Measurements from ENCODE around the gene TET1.
A peak's percentile ranks its signal among the peaks of the same experiment; 100 is the strongest.
"Not testable (repeated sequence)": the region's sequence is repeated elsewhere in the genome, so short reads cannot be mapped to it uniquely, and the experiment has no call there.

Gene TET1

GRCh38 chr10:68560186-68560942 lies at the start of gene TET1:
TET1 (plus strand) TSS chr10:68560337; CDS start chr10:68572339, 12,002 bp downstream.
- Mint-ChIP-seq H3K9me3 (peaks cover 0 to 1% of the 10 kb centered on the region in 2 donors), H3K4me1 (peaks cover 16 to 26% of the 10 kb centered on the region in 2 donors), H3K36me3 (no peaks in the 10 kb centered on the region), H3K27ac (no peak within 1 kb of the TSS), H3K4me3 (peak within 1 kb of the TSS; percentile 79 to 82), H3K27me3 (peaks cover 58 to 78% of the 10 kb centered on the region in 2 donors)
- ATAC-seq (replicated peaks): peak; percentile 42 to 49
- no peak for DNase-seq

- not testable (repeated sequence) for H3K9me3 Mint-ChIP-seq; H3K4me3 Mint-ChIP-seq; DNase-seq; H3K27me3 Mint-ChIP-seq; ATAC-seq (replicated peaks); H3K4me1 Mint-ChIP-seq; H3K27ac Mint-ChIP-seq
- peaks cover 11 to 20% of the 10 kb centered on the region in 2 donors for H3K36me3 Mint-ChIP-seq
Measured at GRCh38 chr10:68516216-68516615, 43.9 kb upstream of the TET1 start.

GRCh38 chr10:68516766-68517165 lies 43.4 kb upstream of the TET1 start:
- ATAC-seq (replicated peaks): no peak
- H3K36me3 Mint-ChIP-seq: peaks cover 13 to 21% of the 10 kb centered on the region in 2 donors
- H3K27ac Mint-ChIP-seq: no peak overlapping the region
- no peaks in the 10 kb centered on the region for H3K4me1 Mint-ChIP-seq
- H3K27me3 Mint-ChIP-seq: no peaks in the 10 kb centered on the region
- H3K9me3 Mint-ChIP-seq: no peaks in the 10 kb centered on the region
- H3K4me3 Mint-ChIP-seq: no peak overlapping the region
- DNase-seq: no peak

- DNase-seq (no peak), ATAC-seq (replicated peaks) (no peak)
- Mint-ChIP-seq H3K36me3 (peaks cover 13 to 26% of the 10 kb centered on the region in 2 donors), H3K4me3 (no peak overlapping the region), H3K9me3 (no peaks in the 10 kb centered on the region), H3K4me1 (no peaks in the 10 kb centered on the region), H3K27ac (no peak overlapping the region), H3K27me3 (no peaks in the 10 kb centered on the region)
Measured at GRCh38 chr10:68517188-68517587, 42.9 kb upstream of the TET1 start.

- not testable (repeated sequence) for H3K4me1 Mint-ChIP-seq; H3K4me3 Mint-ChIP-seq; H3K27me3 Mint-ChIP-seq; H3K27ac Mint-ChIP-seq; H3K9me3 Mint-ChIP-seq; ATAC-seq (replicated peaks); DNase-seq
- peaks cover 10 to 26% of the 10 kb centered on the region in 2 donors for H3K36me3 Mint-ChIP-seq
Measured at GRCh38 chr10:68518609-68519008, 41.5 kb upstream of the TET1 start.

GRCh38 chr10:68525490-68526038 lies 34.6 kb upstream of the TET1 start:
- H3K36me3 Mint-ChIP-seq: peaks cover 3 to 17% of the 10 kb centered on the region in 2 donors
- DNase-seq; H3K4me3 Mint-ChIP-seq; H3K27me3 Mint-ChIP-seq; H3K27ac Mint-ChIP-seq; H3K9me3 Mint-ChIP-seq; ATAC-seq (replicated peaks): not testable (repeated sequence)
- peaks cover 8 to 14% of the 10 kb centered on the region in 2 donors for H3K4me1 Mint-ChIP-seq

- H3K27ac Mint-ChIP-seq: peak overlapping the region; percentile 92
- H3K9me3 Mint-ChIP-seq: no peaks in the 10 kb centered on the region
- peak overlapping the region; percentile 88 to 93 for H3K4me3 Mint-ChIP-seq
- ATAC-seq (replicated peaks) (peak; percentile 54 to 55), DNase-seq (no peak)
- H3K27me3 Mint-ChIP-seq: no peaks in the 10 kb centered on the region
- H3K4me1 Mint-ChIP-seq: peaks cover 11 to 14% of the 10 kb centered on the region in 2 donors
- H3K36me3 Mint-ChIP-seq: peaks cover 0 to 10% of the 10 kb centered on the region in 2 donors
Measured at GRCh38 chr10:68526634-68527307, 33.4 kb upstream of the TET1 start.

- H3K4me3 Mint-ChIP-seq: no peak overlapping the region
- H3K27me3 Mint-ChIP-seq: no peaks in the 10 kb centered on the region
- DNase-seq (no peak), ATAC-seq (replicated peaks) (no peak)
- H3K4me1 Mint-ChIP-seq: no peaks in the 10 kb centered on the region
- no peaks in the 10 kb centered on the region for H3K36me3 Mint-ChIP-seq
- H3K9me3 Mint-ChIP-seq: no peaks in the 10 kb centered on the region
- H3K27ac Mint-ChIP-seq: no peak overlapping the region
Measured at GRCh38 chr10:68536973-68537372, 23.2 kb upstream of the TET1 start.

- no peak overlapping the region for H3K4me3 Mint-ChIP-seq
- no peak overlapping the region for H3K27ac Mint-ChIP-seq
- no peaks in the 10 kb centered on the region for H3K36me3 Mint-ChIP-seq
- no peaks in the 10 kb centered on the region for H3K4me1 Mint-ChIP-seq
- no peaks in the 10 kb centered on the region for H3K27me3 Mint-ChIP-seq
- H3K9me3 Mint-ChIP-seq: no peaks in the 10 kb centered on the region
- DNase-seq (no peak), ATAC-seq (replicated peaks) (no peak)
Measured at GRCh38 chr10:68537796-68538195, 22.3 kb upstream of the TET1 start.

- H3K4me1 Mint-ChIP-seq: no peaks in the 10 kb centered on the region
- H3K27ac Mint-ChIP-seq: no peak overlapping the region
- ATAC-seq (replicated peaks) (peak; percentile 84 to 89), DNase-seq (no peak)
- H3K9me3 Mint-ChIP-seq: no peaks in the 10 kb centered on the region
- H3K27me3 Mint-ChIP-seq: no peaks in the 10 kb centered on the region
- H3K4me3 Mint-ChIP-seq: no peak overlapping the region
- H3K36me3 Mint-ChIP-seq: no peaks in the 10 kb centered on the region
Measured at GRCh38 chr10:68543004-68543918, 16.9 kb upstream of the TET1 start.

- peak; percentile 70 to 72 for ATAC-seq (replicated peaks)
- peak overlapping the region; percentile 1 for H3K27ac Mint-ChIP-seq
Measured at GRCh38 chr10:68550747-68551411, 9.3 kb upstream of the TET1 start.

GRCh38 chr10:68553138-68553537 lies 7.0 kb upstream of the TET1 start:
- no peak for ATAC-seq (replicated peaks)
- DNase-seq: no peak
- H3K36me3 Mint-ChIP-seq: no peaks in the 10 kb centered on the region
- H3K9me3 Mint-ChIP-seq: no peaks in the 10 kb centered on the region
- peaks cover 5% of the 10 kb centered on the region in 2 donors for H3K4me1 Mint-ChIP-seq
- no peak overlapping the region for H3K4me3 Mint-ChIP-seq
- H3K27ac Mint-ChIP-seq: no peak overlapping the region
- H3K27me3 Mint-ChIP-seq: peaks cover 22 to 24% of the 10 kb centered on the region in 2 donors

More at GRCh38 chr10:68550747-68551411, 9.3 kb upstream of the TET1 start:
- peaks cover 5% of the 10 kb centered on the region in 2 donors for H3K4me1 Mint-ChIP-seq
- no peaks in the 10 kb centered on the region for H3K36me3 Mint-ChIP-seq
- no peak overlapping the region for H3K4me3 Mint-ChIP-seq
- no peaks in the 10 kb centered on the region for H3K9me3 Mint-ChIP-seq
- peak; percentile 26 for DNase-seq
- H3K27me3 Mint-ChIP-seq: peaks cover 13 to 14% of the 10 kb centered on the region in 2 donors

- peaks cover 5% of the 10 kb centered on the region in 2 donors for H3K4me1 Mint-ChIP-seq
- no peak overlapping the region for H3K4me3 Mint-ChIP-seq
- ATAC-seq (replicated peaks): no peak
- H3K9me3 Mint-ChIP-seq: no peaks in the 10 kb centered on the region
- no peaks in the 10 kb centered on the region for H3K36me3 Mint-ChIP-seq
- peaks cover 24 to 29% of the 10 kb centered on the region in 2 donors for H3K27me3 Mint-ChIP-seq
- H3K27ac Mint-ChIP-seq: no peak overlapping the region
- DNase-seq: no peak
Measured at GRCh38 chr10:68553599-68553998, 6.5 kb upstream of the TET1 start.

All from stimulated activated naive B cell treated with anti-CD40 and anti-IgM and Interleukin-4, amounts not matched to agents 10 μg/mL and 1 μg/mL and 100 μg/mL, for 72 hours (primary cell).